DND-41 (cell line): Measurements from ENCODE around the gene KCNN1.

ENCODE experiments used
- CTCF ChIP-seq: IDR thresholded peaks from 2 replicates; pipeline ENCODE4 v1.5.1; 2012; ENCODE audit warnings: borderline replicate concordance, low read length, moderate library complexity, mild to moderate bottlenecking; ENCODE audit not compliant: poor library complexity, severe bottlenecking; ENCODE audit errors: extremely low read depth
- EZH2 ChIP-seq: IDR thresholded peaks from 3 replicates; pipeline ENCODE4 v1.6.1; 2012; ENCODE audit warnings: borderline replicate concordance, low read depth, mild to moderate bottlenecking, moderate library complexity, low read length, inconsistent platforms; ENCODE audit not compliant: severe bottlenecking

- no peak for TF ChIP-seq CTCF
- TF ChIP-seq EZH2, result no peak
These were observed 5.3 kb downstream of the KCNN1 start for GRCh38 chr19:17972230-17972629.
